M059J (cell line): ENCODE results near the gene ACTA2. TPM values are rescaled to one million over a fixed set of nuclear protein-coding genes. Genes with fewer than 3 reads are reported as not detected.

Experiments
- DNase-seq: peaks from one replicate; pipeline ENCODE4 v3.0.0-alpha.2; 2012; ENCODE audit warnings: low read depth
- total RNA-seq: library from RNA; depleted of rRNA; stranded (reverse); fragments of >200 nt; shearing (Covaris generic); gene quantifications from 2 replicates; pipeline ENCODE4 v1.2.3, GENCODE V29; 2014; rRNA removed

The ACTA2 gene
- 79.1 and 99.1 TPM in 2 replicates for total RNA-seq

GRCh38 chr10:88952647-88953111 is at the start of gene ACTA2:
TSS of gene ACTA2 (minus strand) at chr10:88952773. CDS start at chr10:88948930, 3,843 bp downstream.
- peak; percentile 43 for DNase-seq

DNA sequence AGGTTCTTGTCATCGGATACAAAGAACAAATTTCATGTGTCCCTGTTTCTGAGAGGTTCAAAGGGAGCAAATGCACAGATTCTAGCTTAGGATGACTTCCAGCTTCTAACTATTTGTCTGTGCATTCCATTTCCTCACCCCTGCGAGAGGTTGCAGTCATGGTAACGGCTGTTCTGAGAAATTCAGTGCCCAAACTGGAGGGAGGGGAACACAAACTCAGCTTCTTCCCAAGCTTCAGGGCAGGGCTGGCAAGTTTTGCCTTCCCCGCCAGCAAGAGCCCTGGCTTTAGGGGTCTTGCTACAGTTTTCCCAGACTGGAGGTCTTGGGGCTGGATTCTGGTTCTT is 49.1 kb upstream of the ACTA2 start:
- DNase-seq, result no peak

- DNase-seq, result no peak
Observed at GRCh38 chr10:89001024-89001728, 48.6 kb upstream of the ACTA2 start.

- peak; percentile 34 for DNase-seq
Observed at GRCh38 chr10:88999625-89000024, 47.1 kb upstream of the ACTA2 start.

- DNase-seq, result no peak
Observed at GRCh38 chr10:88996927-88997326, 44.4 kb upstream of the ACTA2 start.

DNA sequence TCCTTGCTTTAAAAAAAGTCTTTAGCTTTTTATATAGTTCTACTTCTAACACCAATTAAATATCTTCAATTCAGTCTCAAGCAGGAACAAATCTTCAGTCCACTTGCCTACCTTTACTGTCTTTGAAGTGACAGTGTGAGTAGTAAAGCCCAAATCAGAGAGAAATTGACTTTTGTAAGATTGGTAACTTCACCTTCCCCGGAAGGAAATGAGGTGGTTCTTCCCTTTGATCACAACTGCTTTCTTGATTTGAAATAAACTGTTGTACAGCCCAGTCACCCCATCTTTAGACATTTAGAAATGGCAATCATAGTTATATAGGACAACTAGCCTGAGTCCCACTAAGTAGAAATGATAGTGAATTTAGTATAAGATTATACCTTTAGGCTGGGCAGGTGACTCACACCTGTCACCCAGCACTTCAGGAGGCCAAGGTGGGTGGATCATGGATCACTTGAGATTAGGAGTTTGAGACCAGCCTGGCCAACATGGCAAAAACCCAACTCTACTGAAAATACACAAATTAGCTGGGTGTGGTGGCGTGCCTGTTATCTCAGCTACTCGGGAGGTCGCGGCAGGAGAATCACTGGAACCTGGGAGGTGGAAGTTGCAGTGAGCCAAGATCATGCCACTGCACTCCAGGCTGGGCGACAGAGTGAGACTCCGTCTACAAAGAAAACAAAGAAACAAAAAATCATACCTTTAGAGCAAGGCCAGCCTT is 42.7 kb upstream of the ACTA2 start:
- no peak for DNase-seq

DNA sequence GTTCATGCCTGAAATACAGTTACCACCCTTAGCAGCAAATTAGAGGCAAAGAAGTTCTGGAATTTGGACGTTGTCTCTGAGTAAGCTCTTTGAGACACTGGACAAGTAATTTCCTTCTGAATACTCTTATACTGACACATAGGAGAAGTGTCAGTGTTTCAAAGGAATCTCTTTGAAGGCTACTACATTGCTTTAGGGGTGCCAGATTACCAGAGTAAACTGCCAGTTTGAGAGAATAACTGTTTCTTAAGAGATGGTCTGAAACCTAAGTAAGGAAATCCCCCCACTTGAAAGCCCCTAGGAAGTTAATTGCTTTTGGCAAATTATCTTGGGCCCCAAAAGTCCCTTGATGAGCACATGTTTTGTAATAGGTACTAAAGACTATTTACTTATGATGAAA is 41.4 kb upstream of the ACTA2 start:
- peak; percentile 44 for DNase-seq

DNA sequence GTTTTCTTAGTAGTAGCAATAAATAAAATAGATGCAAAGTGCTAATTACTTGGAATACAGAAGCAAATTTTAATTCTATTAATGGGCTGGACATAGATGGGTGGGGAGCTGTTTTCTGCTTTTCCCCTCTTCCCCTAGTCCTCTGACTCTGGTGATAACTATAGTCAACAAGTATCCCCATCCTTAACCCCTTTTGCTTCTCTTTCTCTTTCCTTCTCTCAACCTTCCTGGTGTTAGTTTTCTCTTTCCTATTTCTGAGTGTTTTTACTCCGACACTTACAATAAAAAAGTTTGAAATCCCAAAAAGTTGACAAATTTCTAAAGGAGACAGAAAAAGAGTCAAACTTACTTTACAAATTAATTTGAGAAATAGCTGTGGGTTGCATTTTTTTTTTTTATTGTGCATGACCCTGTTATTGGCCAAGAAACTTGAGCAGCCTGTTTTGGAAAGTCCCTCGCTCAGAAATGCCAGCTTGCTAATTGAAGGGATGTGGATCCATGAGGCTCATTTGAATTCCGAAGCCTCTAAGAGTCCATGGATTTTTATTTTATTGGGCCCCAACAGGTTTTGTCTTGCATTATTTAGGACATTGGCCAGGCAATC is 40.5 kb upstream of the ACTA2 start:
- DNase-seq, result peak; percentile 37

GRCh38 chr10:88991899-88992320 is 39.3 kb upstream of the ACTA2 start:
- no peak for DNase-seq

DNA sequence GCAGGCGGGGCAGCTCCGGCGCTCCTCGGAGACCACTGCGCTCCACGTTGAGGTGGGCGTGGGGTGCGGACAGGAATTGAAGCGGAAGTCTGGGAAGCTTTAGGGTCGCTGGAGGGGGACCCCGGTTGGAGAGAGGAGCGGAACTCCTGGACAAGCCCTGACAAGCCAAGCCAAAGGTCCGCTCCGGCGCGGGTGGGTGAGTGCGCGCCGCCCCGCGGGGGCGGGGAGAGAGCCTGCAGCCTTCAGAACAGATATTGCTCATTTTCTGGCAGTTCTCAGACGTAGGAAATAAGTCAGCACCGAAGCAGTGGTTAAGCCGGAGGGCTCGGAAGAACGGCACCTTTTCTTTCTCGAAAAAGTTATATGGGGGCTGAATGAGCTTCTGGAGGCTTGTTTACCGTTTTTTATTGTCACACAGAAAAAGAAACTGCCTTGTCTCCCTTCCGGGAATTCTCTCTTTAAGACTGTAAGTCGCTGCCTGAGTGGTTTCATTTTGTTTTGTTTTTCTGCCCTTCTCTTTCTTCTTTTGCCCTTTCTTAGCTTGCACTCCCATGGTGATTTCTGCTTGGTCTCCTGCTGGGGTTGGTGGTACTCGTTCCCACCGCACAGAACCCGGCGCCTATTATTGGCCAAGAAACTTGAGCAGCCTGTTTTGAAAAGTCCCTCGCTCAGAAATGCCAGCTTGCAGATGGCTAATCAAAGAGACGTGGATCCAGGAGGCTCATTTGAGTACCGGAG is 38.8 kb upstream of the ACTA2 start:
- DNase-seq, result peak; percentile 71

DNA sequence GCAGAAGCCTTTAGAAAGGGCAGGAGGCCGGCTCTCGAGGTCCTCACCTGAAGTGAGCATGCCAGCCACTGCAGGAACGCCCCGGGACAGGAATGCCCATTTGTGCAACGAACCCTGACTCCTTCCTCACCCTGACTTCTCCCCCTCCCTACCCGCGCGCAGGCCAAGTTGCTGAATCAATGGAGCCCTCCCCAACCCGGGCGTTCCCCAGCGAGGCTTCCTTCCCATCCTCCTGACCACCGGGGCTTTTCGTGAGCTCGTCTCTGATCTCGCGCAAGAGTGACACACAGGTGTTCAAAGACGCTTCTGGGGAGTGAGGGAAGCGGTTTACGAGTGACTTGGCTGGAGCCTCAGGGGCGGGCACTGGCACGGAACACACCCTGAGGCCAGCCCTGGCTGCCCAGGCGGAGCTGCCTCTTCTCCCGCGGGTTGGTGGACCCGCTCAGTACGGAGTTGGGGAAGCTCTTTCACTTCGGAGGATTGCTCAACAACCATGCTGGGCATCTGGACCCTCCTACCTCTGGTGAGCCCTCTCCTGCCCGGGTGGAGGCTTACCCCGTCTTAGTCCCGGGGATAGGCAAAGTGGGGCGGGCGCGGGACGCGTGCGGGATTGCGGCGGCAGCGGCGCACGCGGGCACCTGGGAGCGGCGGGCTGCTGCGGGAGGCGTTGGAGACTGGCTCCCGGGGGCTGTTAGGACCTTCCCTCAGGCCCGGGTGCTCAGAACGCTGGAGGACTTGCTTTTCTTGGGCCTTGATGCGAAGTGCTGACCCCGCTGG is 38.0 kb upstream of the ACTA2 start, which contains the start of gene FAS:
Gene FAS (plus strand): TSS at position 415 of the 777 bp plus-strand sequence. CDS start 79 bp downstream, at position 494.
- peak; percentile 87 for DNase-seq

DNA sequence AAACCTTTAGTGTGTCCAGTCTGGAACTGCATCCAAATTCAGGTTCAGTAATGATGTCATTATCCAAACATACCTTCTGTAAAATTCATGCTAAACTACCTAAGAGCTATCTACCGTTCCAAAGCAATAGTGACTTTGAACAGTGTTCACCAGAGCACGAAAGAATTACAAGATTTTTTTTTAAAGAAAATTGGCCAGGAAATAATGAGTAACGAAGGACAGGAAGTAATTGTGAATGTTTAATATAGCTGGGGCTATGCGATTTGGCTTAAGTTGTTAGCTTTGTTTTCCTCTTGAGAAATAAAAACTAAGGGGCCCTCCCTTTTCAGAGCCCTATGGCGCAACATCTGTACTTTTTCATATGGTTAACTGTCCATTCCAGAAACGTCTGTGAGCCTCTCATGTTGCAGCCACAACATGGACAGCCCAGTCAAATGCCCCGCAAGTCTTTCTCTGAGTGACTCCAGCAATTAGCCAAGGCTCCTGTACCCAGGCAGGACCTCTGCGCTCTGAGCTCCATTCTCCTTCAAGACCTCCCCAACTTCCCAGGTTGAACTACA is 37.3 kb upstream of the ACTA2 start:
- DNase-seq, result peak; percentile 78

GRCh38 chr10:88989423-88989822 is 36.9 kb upstream of the ACTA2 start:
- DNase-seq, result no peak

DNA sequence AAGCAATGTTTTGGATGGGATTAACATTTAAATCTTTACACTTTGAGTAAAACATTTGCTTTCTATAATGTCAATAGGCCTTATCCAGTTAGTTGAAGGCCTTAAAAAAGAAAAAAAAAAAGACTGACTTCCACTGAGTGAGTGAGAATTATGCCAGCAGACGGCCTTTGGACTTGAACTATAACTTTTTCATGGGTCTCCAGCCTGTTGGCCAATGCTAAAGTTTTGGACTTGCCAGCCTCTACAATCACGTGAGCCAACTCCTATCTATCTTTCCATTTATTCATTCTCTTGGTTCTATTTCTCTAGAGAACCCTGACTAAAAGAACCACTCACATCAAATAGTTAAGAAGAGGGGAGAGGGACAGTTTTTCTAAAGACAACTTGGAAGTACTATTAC is 35.3 kb upstream of the ACTA2 start:
- DNase-seq, result no peak

DNA sequence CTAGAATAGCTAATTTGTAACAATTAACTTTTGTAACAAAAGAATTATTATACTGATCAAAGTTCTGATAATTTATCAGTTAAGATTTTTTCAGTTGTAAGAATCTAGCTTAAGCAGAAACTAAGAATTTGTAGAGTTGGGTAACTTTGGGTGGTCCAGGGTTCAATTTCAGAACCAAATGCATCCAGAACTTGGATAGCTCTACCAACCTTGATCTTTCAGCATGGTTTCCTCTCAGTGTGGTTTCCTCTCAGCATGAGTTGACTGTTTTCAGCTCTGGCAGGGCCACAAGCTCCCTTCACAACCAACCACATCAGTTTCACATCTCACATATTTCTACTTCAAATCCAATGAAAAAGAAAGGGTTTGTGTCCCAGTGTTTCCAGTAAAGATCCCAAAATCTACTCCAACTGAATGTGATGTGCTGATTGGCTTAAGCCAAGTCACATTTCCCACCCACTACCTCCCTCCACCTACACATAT is 34.7 kb upstream of the ACTA2 start:
- no peak for DNase-seq

DNA sequence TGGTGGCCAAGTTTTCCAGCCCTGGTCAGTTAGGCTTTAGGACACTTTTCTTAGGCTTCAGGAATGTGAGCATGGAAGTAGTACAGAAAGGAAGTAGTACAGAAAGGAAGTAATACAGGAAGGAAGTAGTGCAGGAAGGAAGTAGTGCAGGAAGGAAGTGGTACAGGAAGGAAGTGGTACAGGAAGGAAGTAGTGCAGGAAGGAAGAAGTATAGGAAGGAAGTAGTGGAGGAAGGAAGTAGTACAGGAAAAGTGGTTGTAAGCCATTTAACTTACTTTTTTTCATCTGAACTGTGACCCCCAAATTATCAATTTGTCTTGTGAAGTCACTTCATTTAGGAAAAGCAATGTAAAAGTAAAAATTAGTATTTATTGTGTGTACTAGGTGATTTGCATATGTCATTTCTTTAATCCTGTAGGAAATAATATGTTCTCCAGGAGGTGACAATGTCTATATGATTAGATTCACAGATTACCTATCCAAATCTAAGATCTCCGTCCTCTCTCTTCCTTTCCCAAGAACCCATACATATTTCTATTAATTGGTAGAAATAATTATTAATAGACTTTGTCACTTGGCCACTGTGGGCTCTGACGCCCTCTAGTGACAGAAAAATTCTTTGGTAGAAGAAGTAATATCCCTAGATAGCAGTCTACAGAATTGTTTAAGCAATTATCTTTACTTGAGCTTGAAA is 34.1 kb upstream of the ACTA2 start:
- peak; percentile 34 for DNase-seq

DNA sequence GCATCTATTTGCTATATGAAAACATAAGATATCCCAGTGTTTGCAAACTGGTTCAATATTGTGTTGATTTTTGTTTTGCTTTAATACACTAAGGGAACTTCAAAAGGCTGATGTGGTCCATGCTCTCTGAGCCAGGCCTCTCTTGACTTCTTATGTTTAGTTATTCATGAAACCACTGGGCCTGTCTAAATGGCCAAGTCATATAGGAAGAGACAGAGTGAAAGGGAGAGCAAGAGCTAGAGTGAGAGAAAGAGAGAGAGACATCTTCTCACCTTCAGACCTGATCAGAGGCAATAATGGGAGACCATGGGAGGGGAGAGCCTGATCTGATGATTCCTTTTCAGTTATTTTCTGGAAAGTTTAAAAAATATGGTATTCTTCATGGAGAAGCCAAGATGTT is 32.0 kb upstream of the ACTA2 start:
- DNase-seq, result no peak

DNA sequence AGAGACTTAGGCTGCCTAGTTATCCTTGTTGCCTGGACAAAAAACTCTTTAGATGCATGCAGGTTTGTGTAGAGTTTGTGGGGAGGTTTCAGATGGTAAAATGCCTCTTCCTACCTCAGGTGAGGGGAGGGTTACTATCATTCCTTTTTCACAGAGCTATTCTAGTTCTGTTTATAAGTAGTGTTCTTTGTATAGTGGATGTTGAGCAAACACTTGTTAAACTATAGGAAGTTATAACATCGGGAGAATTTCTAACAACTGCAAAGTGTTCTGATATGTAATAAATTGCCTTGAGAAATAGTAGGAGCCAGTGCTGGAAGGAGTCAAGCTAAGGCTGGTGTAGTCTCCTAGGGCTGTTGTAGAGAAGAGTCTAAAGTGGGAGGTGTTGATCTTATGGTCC is 31.4 kb upstream of the ACTA2 start:
- DNase-seq, result no peak

GRCh38 chr10:88983206-88983605 is 30.6 kb upstream of the ACTA2 start:
- DNase-seq, result no peak

DNA sequence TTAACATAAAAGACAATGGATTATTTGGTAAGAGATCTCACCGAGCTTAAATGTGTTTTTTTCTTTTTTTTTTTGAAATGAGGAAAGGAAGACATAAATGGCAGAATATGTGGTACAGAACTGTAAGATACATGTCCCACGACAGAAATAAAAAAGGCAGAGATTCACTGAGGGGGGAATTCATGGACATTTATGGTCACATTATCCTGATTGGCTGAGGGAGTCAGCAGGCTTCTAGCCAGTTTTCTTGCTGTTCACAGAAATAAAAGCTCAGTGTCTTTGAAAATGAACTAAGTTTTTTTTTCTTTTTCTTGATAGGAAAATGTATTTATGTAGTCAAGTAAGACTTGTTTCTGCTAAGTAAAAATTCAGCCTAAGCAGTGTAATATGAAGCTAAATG is 29.8 kb upstream of the ACTA2 start:
- no peak for DNase-seq
